Measurements from ENCODE around the gene MCL1. TPM values are rescaled to one million over a fixed set of nuclear protein-coding genes. Genes with fewer than 3 reads are reported as not detected.

Gene MCL1
- total RNA-seq, 1 experiment from 2014 or later: 225 TPM

DNA sequence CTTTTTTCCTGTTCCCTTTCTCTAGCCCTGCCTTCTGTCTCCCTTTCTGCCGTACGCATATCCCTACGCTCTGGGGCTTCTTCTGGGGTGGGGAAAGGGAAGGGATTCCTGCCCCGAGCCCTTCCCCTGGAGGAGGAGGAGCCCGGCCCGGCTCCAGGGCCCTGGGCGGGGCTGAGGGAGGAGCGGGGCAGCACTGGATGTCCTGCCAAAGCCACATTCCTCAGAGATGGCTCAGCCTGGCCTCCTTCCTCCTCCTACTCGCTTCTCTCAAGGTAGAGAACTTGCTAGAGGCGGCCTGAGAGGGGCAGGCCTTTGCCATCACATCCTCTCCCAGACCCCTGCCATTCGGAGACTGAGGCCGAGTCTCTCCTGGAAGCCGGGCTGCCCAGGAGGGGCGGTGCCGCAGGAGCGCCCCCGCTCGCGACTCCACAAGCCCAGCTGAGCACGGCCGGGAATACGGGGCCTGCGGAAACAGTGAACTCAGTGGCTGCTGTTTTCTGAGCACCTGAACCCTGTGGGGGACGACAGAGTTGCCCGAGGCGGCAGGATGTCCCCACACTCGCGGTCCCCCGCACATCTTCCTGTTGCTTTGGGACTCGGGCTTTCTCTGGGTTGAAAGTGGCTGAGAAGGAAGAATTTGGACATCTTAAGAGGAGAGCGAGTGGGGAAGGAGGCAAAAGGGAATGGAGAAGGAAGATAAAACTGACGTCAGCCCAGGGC lies 18.0 kb downstream of the MCL1 start:
- DNase-seq (ENCODE audit: low read depth in 1 of 2, low spot score in 2 of 2): peak; percentile 98 to 100
- Histone ChIP-seq H3K27me3 (replicated peaks) (no peaks in the 10 kb centered on the region), H3K36me3 (peaks cover under 1% of the 10 kb centered on the region; the same call in 1 of the 2 replicates), H3K27ac (peak overlapping the region; percentile 96), H3K4me3 (peak overlapping the region; percentile 40), H3K4me1 (replicated peaks) (peaks cover 39% of the 10 kb centered on the region), H3K9me3 (replicated peaks) (no peaks in the 10 kb centered on the region)

DNA sequence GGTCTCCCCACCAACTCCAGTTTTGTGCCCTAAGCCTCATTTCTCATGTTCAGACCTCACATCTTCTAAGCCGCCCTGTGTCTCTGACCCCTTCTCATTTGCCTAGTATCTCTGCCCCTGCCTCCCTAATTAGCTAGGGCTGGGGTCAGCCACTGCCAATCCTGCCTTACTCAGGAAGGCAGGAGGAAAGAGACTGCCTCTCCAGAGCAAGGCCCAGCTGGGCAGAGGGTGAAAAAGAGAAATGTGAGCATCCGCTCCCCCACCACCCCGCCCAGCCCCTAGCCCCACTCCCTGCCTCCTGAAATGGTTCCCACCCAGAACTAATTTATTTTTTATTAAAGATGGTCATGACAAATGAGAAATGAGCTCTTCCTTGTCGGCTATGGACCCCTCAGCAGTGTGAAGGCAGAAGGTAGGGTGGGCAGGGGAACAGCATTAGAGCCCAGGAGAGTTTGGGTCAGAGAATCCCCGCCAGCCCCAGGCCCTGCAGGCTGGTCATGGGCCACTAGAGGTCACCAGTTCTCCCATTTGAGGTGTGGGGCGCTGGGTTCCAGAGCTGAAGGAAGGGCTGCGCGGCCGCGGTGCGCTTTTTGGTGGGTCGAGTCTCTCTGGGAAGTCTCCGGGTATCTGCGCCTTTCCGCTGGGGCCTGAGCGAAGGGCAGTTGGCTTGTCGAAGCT lies 18.7 kb downstream of the MCL1 start:
- Histone ChIP-seq H3K27me3 (replicated peaks) (no peaks in the 10 kb centered on the region), H3K9me3 (replicated peaks) (no peaks in the 10 kb centered on the region), H3K4me1 (replicated peaks) (peaks cover 39% of the 10 kb centered on the region), H3K4me3 (peak overlapping the region; percentile 40), H3K27ac (peak overlapping the region; percentile 96), H3K36me3 (no peaks in the 10 kb centered on the region)
- DNase-seq (ENCODE audit: low read depth in 1 of 2, low spot score in 2 of 2): peak in 1 of 2 experiments; percentile 91

DNA sequence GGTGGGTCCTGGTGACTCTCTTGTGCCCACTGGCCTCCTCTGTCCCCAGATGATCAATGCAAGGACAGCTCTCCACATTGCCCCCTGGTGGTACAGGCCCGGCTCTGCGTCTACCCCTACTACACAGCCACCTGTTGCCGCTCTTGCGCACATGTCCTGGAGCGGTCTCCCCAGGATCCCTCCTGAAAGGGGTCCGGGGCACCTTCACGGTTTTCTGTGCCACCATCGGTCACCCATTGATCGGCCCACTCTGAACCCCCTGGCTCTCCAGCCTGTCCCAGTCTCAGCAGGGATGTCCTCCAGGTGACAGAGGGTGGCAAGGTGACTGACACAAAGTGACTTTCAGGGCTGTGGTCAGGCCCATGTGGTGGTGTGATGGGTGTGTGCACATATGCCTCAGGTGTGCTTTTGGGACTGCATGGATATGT lies 19.4 kb downstream of the MCL1 start:
- Histone ChIP-seq H3K9me3 (replicated peaks) (no peaks in the 10 kb centered on the region), H3K36me3 (no peaks in the 10 kb centered on the region), H3K4me3 (no peak overlapping the region), H3K27ac (no peak overlapping the region), H3K27me3 (replicated peaks) (no peaks in the 10 kb centered on the region), H3K4me1 (replicated peaks) (peaks cover 39% of the 10 kb centered on the region)
- DNase-seq (ENCODE audit: low read depth in 1 of 2, low spot score in 2 of 2): peak; percentile 48 to 75

DNA sequence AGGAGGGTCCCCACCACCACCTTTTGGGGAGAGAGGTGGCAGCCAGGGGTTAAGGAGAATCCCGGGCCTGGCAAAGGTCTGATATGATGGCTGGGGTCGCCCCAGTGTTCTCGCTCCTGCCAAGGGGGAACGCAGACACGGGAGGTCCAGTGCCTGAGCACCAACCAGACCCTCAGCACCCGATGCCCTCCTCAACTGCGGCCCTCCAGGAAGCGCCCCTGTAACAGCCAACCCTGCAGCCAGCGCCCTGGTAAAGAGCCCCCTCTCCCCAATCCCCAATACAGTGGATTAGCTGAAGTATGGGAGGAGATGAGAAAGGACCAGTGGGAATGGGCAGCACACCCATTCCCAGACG lies 19.8 kb downstream of the MCL1 start:
- Histone ChIP-seq H3K4me1 (replicated peaks) (peaks cover 39% of the 10 kb centered on the region), H3K27me3 (replicated peaks) (no peaks in the 10 kb centered on the region), H3K9me3 (replicated peaks) (no peaks in the 10 kb centered on the region), H3K27ac (no peak overlapping the region), H3K36me3 (no peaks in the 10 kb centered on the region), H3K4me3 (no peak overlapping the region)
- DNase-seq (ENCODE audit: low read depth in 1 of 2, low spot score in 2 of 2): no peak

DNA sequence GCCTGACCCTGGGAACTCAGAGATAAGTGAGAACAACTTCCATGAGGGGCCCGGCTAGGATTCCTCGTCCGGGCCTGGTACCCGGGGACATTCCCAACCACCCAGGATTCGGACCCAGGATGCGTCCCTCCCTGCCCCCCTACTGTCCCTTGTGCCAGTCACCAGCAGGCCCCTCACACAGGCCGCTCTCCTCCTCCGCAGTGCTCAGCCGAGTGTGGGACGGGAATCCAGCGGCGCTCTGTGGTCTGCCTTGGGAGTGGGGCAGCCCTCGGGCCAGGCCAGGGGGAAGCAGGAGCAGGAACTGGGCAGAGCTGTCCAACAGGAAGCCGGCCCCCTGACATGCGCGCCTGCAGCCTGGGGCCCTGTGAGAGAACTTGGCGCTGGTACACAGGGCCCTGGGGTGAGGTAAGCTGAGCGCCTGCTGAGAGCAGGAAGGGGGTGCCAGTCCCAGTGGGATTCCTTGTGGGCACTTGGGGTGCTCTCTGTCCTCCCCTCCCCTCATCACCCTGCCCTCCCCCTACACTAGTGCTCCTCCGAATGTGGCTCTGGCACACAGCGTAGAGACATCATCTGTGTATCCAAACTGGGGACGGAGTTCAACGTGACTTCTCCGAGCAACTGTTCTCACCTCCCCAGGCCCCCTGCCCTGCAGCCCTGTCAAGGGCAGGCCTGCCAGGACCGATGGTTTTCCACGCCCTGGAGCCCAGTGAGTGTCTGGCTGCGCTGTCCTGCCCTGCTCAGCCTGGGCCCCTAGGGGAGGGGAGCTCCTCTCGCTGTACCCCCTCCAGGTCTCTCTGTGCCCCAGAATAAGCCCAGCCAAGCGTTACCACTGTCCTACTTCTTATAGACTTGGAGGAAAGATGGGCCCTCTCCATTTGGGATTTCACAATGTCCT lies 20.4 kb downstream of the MCL1 start:
- DNase-seq (ENCODE audit: low read depth in 1 of 2, low spot score in 2 of 2): peak in 1 of 2 experiments; percentile 1
- no peak overlapping the region for H3K4me3 ChIP-seq
- H3K27me3 ChIP-seq (replicated peaks): no peaks in the 10 kb centered on the region
- no peaks in the 10 kb centered on the region for H3K9me3 ChIP-seq (replicated peaks)
- no peaks in the 10 kb centered on the region for H3K36me3 ChIP-seq
- H3K27ac ChIP-seq: no peak overlapping the region
- peaks cover 36% of the 10 kb centered on the region for H3K4me1 ChIP-seq (replicated peaks)

DNA sequence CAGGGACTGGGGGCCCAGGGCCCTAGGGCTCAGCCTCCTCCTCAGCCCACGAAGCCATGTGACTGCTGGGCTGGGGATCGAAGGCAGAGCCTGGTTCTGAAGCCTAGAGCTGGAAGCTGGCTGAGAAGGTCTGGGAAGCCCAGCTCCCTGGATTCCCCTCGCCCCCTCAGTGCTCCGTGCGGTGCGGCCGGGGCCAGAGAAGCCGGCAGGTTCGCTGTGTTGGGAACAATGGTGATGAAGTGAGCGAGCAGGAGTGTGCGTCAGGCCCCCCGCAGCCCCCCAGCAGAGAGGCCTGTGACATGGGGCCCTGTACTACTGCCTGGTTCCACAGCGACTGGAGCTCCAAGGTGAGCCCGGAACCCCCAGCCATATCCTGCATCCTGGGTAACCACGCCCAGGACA lies 21.1 kb downstream of the MCL1 start:
- Histone ChIP-seq H3K27me3 (replicated peaks) (no peaks in the 10 kb centered on the region), H3K4me1 (replicated peaks) (peaks cover 29% of the 10 kb centered on the region), H3K36me3 (no peaks in the 10 kb centered on the region), H3K9me3 (replicated peaks) (no peaks in the 10 kb centered on the region), H3K4me3 (no peak overlapping the region), H3K27ac (no peak overlapping the region)
- DNase-seq (ENCODE audit: low read depth in 1 of 2, low spot score in 2 of 2): no peak

DNA sequence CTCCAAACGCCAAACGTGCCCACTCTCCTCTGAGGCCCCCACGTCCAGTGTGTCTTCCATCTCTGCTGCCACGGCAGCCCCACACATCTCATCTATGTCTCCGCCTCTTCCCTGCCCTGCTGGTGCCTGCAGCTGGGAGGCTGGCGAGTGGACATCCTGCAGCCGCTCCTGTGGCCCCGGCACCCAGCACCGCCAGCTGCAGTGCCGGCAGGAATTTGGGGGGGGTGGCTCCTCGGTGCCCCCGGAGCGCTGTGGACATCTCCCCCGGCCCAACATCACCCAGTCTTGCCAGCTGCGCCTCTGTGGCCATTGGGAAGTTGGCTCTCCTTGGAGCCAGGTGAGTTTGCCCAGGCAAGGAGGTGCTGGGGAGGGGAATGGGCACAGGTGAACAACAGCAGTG lies 21.6 kb downstream of the MCL1 start:
- Histone ChIP-seq H3K36me3 (no peaks in the 10 kb centered on the region), H3K4me3 (no peak overlapping the region), H3K27ac (no peak overlapping the region), H3K9me3 (replicated peaks) (no peaks in the 10 kb centered on the region), H3K4me1 (replicated peaks) (peaks cover 24% of the 10 kb centered on the region), H3K27me3 (replicated peaks) (no peaks in the 10 kb centered on the region)
- DNase-seq (ENCODE audit: low read depth in 1 of 2, low spot score in 2 of 2): no peak

DNA sequence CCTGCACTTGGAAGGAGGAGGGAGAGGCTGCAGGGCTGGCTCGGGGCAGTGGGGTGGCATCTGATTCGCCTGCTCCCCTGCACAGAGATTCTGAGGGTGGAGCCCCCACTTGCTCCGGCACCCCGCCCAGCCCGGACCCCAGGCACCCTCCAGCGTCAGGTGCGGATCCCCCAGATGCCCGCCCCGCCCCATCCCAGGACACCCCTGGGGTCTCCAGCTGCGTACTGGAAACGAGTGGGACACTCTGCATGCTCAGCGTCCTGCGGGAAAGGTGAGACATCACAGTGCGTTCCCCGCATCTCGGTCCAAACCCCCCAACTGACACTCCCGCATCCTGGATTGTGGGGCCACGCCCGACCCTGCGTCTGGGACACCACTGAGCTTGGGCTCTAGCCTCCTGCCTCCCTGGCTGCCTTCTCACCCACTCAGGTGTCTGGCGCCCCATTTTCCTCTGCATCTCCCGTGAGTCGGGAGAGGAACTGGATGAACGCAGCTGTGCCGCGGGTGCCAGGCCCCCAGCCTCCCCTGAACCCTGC lies 22.3 kb downstream of the MCL1 start:
- no peaks in the 10 kb centered on the region for H3K27me3 ChIP-seq (replicated peaks)
- DNase-seq (ENCODE audit: low read depth in 1 of 2, low spot score in 2 of 2): no peak
- H3K36me3 ChIP-seq: no peaks in the 10 kb centered on the region
- no peak overlapping the region for H3K27ac ChIP-seq
- no peak overlapping the region for H3K4me3 ChIP-seq
- no peaks in the 10 kb centered on the region for H3K9me3 ChIP-seq (replicated peaks)
- H3K4me1 ChIP-seq (replicated peaks): peaks cover 22% of the 10 kb centered on the region

DNA sequence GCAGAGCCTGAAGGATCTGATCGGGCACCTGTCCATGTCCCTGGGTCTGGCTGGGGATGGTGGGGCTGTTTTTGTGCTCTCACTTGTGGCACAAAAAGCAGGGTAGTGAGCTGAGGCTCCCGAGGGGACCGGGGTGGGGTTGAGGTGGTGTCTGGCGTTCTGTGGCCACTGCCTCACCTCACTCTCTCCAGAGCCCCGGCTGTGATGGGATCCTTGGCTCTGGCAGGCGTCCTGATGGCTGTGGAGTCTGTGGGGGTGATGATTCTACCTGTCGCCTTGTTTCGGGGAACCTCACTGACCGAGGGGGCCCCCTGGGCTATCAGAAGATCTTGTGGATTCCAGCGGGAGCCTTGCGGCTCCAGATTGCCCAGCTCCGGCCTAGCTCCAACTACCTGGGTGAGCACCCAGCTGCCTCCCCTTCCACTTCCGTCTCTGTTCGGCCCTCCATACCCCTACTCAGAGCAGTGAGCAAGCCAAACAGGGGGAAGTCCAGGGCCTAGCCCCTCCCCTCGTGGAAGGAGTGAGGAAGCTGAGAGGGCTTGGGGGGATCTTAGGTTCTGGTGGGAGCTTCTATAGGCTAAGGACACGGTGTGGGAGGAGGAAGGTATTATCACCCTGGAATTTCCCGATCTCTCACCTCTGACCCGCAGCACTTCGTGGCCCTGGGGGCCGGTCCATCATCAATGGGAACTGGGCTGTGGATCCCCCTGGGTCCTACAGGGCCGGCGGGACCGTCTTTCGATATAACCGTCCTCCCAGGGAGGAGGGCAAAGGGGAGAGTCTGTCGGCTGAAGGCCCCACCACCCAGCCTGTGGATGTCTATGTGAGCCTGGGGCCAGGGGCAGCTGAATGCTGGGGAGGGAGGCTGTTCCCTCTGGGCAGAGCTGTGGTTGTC lies 23.2 kb downstream of the MCL1 start:
- DNase-seq (ENCODE audit: low read depth in 1 of 2, low spot score in 2 of 2): no peak
- no peaks in the 10 kb centered on the region for H3K36me3 ChIP-seq
- peaks cover 14% of the 10 kb centered on the region for H3K4me1 ChIP-seq (replicated peaks)
- no peaks in the 10 kb centered on the region for H3K9me3 ChIP-seq (replicated peaks)
- no peaks in the 10 kb centered on the region for H3K27me3 ChIP-seq (replicated peaks)
- H3K4me3 ChIP-seq: no peak overlapping the region
- H3K27ac ChIP-seq: no peak overlapping the region

DNA sequence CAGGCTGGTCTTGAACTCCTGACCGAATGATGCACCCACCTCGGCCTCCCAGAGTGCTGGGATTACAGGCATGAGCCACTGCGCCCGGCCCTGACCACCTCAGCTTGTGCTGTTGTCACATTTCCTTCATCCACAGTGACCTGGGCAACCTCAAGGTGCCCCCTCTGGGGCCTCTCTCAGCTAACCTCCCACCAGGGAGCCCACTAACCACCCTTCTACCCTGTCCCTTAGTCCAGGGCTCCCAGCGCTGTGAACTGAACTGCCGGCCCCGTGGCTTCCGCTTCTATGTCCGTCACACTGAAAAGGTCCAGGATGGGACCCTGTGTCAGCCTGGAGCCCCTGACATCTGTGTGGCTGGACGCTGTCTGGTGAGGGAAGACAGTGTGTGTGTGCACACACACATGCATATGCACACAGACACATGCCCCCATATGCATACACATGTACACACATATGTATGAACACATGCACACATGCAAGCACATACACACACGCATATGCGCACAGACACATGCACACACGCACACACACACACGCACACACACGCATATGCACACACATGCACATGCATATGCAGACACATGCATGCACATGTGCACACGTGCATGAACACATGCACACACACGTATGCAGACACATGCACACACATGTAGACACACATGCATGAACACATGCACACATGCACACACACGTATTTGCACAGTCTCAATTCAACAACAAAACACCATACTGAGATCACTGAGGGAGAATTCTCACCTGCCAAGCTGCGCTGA lies 24.0 kb downstream of the MCL1 start:
- no peak overlapping the region for H3K27ac ChIP-seq
- no peak overlapping the region for H3K4me3 ChIP-seq
- H3K9me3 ChIP-seq (replicated peaks): no peaks in the 10 kb centered on the region
- H3K27me3 ChIP-seq (replicated peaks): no peaks in the 10 kb centered on the region
- H3K4me1 ChIP-seq (replicated peaks): peaks cover 7% of the 10 kb centered on the region
- H3K36me3 ChIP-seq: no peaks in the 10 kb centered on the region
- no peak for DNase-seq (ENCODE audit: low read depth in 1 of 2, low spot score in 2 of 2)

DNA sequence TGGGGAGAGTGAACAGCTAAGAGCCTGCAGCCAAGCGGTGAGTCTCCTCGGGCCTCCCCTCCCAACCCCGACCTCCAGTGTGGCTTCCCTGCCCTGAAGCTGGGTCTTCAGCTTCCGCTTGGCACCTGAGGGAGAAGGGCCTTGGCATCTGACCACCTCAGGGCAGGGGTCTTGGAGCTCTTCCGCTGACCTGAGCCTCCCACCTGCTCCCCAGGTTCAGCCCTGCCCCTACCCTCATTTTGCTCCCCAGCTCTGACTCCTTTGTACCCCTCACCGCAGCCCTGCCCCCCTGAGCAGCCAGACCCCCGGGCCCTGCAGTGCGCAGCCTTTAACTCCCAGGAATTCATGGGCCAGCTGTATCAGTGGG lies 25.3 kb downstream of the MCL1 start:
- Histone ChIP-seq H3K27me3 (replicated peaks) (no peaks in the 10 kb centered on the region), H3K9me3 (replicated peaks) (no peaks in the 10 kb centered on the region), H3K27ac (no peak overlapping the region), H3K36me3 (no peaks in the 10 kb centered on the region), H3K4me1 (replicated peaks) (peaks cover 10% of the 10 kb centered on the region), H3K4me3 (no peak overlapping the region)
- DNase-seq (ENCODE audit: low read depth in 1 of 2, low spot score in 2 of 2): no peak

DNA sequence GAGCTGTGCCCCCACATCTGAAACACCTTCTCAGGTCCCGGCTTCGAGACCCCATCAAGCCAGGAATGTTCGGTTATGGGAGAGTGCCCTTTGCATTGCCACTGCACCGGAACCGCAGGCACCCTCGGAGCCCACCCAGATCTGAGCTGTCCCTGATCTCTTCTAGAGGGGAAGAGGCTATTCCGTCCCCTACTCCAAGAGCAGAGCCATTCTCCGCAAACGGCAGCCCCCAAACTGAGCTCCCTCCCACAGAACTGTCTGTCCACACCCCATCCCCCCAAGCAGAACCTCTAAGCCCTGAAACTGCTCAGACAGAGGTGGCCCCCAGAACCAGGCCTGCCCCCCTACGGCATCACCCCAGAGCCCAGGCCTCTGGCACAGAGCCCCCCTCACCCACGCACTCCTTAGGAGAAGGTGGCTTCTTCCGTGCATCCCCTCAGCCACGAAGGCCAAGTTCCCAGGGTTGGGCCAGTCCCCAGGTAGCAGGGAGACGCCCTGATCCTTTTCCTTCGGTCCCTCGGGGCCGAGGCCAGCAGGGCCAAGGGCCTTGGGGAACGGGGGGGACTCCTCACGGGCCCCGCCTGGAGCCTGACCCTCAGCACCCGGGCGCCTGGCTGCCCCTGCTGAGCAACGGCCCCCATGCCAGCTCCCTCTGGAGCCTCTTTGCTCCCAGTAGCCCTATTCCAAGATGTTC lies 25.9 kb downstream of the MCL1 start:
- Histone ChIP-seq H3K9me3 (replicated peaks) (no peaks in the 10 kb centered on the region), H3K4me1 (replicated peaks) (peaks cover 14% of the 10 kb centered on the region), H3K36me3 (no peaks in the 10 kb centered on the region), H3K4me3 (no peak overlapping the region), H3K27ac (no peak overlapping the region), H3K27me3 (replicated peaks) (no peaks in the 10 kb centered on the region)
- no peak for DNase-seq (ENCODE audit: low read depth in 1 of 2, low spot score in 2 of 2)

All from SJSA1 (cell line).